Mesenchymal stem cell (in vitro differentiated cells and primary cell): ENCODE results near the gene NME7.

Experiments
- DNase-seq: peaks from one replicate; pipeline ENCODE4 v3.0.0-alpha.2; 2013
- H2AFZ ChIP-seq: one replicate; pipeline ENCODE4 v1.6.1; 2013; ENCODE audit warnings: low read depth, mild to moderate bottlenecking, control low read depth, inconsistent platforms, low read length, moderate library complexity
- H2AK5ac ChIP-seq: 2 replicates; pipeline ENCODE4 v1.6.1; 2013; ENCODE audit warnings: low read length, moderate library complexity, mild to moderate bottlenecking, inconsistent platforms; ENCODE audit not compliant: severe bottlenecking
- H2BK120ac ChIP-seq: one replicate; pipeline ENCODE4 v1.6.1; 2013; ENCODE audit warnings: low read depth, mild to moderate bottlenecking, inconsistent platforms, low read length, moderate library complexity
- H2BK12ac ChIP-seq, 2 experiments: one replicate each; pipeline ENCODE4 v1.6.1; 2013; ENCODE audit warnings: inconsistent platforms in 2 of 2, low read length in 2 of 2, mild to moderate bottlenecking in 2 of 2, moderate library complexity in 2 of 2, control low read depth in 1 of 2
- H2BK15ac ChIP-seq: one replicate; pipeline ENCODE4 v1.6.1; 2013; ENCODE audit warnings: mild to moderate bottlenecking, low read depth, inconsistent platforms; ENCODE audit not compliant: poor library complexity, severe bottlenecking
- H2BK5ac ChIP-seq: 2 replicates; pipeline ENCODE4 v1.6.1; 2013; ENCODE audit warnings: low read depth, mild to moderate bottlenecking, low read length, control low read depth, inconsistent platforms; ENCODE audit not compliant: poor library complexity, severe bottlenecking
- H3K14ac ChIP-seq, 2 experiments: one replicate each; pipeline ENCODE4 v1.6.1; 2013; ENCODE audit warnings: inconsistent platforms in 2 of 2, low read length in 2 of 2, control low read depth in 1 of 2, mild to moderate bottlenecking in 1 of 2, moderate library complexity in 1 of 2
- H3K18ac ChIP-seq, 2 experiments: one replicate each; pipeline ENCODE4 v1.6.1; 2013; ENCODE audit warnings: inconsistent platforms in 2 of 2, low read length in 2 of 2, control low read depth in 1 of 2, low read depth in 1 of 2, mild to moderate bottlenecking in 1 of 2
- H3K23ac ChIP-seq, 2 experiments: one replicate each; pipeline ENCODE4 v1.6.1; 2013; ENCODE audit warnings: inconsistent platforms in 2 of 2, low read length in 2 of 2, mild to moderate bottlenecking in 2 of 2, moderate library complexity in 2 of 2, control low read depth in 1 of 2
- H3K27ac ChIP-seq: 2 replicates; pipeline ENCODE4 v1.5.1; 2013; ENCODE audit warnings: mild to moderate bottlenecking, moderate library complexity, low read length, control low read depth, inconsistent platforms; ENCODE audit not compliant: poor library complexity, severe bottlenecking
- H3K27me3 ChIP-seq, 2 experiments: 2 replicates each; pipeline versions ENCODE4 v1.6.1 to v1.7.0; 2013; ENCODE audit warnings: low read length in 2 of 2, mild to moderate bottlenecking in 2 of 2, moderate library complexity in 2 of 2, control low read depth in 1 of 2, inconsistent platforms in 1 of 2; ENCODE audit not compliant: control insufficient read depth in 1 of 2, insufficient read depth in 1 of 2
- H3K36me3 ChIP-seq, 2 experiments: 2 replicates each; pipeline versions ENCODE4 v1.6.1 to v1.7.0; 2013; ENCODE audit warnings: low read length in 2 of 2, control low read depth in 1 of 2, inconsistent platforms in 1 of 2, low read depth in 1 of 2, mild to moderate bottlenecking in 1 of 2; ENCODE audit not compliant: insufficient read depth in 2 of 2, control insufficient read depth in 1 of 2
- H3K4ac ChIP-seq, 2 experiments: one replicate each; pipeline ENCODE4 v1.6.1; 2013; ENCODE audit warnings: inconsistent platforms in 2 of 2, low read length in 2 of 2, mild to moderate bottlenecking in 2 of 2, moderate library complexity in 2 of 2, control low read depth in 1 of 2, low read depth in 1 of 2
- H3K4me1 ChIP-seq: 2 replicates; pipeline ENCODE4 v1.6.1; 2013; ENCODE audit warnings: low read depth, low read length, control low read depth; ENCODE audit not compliant: control insufficient read depth, insufficient read depth
- H3K4me2 ChIP-seq: 2 replicates; pipeline ENCODE4 v1.6.1; 2013; ENCODE audit warnings: low read length, mild to moderate bottlenecking, inconsistent platforms; ENCODE audit not compliant: poor library complexity, severe bottlenecking
- H3K4me3 ChIP-seq, 2 experiments: 2 replicates each; pipeline versions ENCODE4 v1.5.1 to v1.7.0; 2013; ENCODE audit warnings: low read length in 2 of 2, mild to moderate bottlenecking in 2 of 2, control low read depth in 1 of 2, low read depth in 1 of 2; ENCODE audit not compliant: insufficient read depth in 1 of 2
- H3K79me1 ChIP-seq: replicated peaks from 2 replicates; pipeline ENCODE4 v1.6.1; 2013; ENCODE audit warnings: mild to moderate bottlenecking, control low read depth, low read length, inconsistent platforms; ENCODE audit not compliant: poor library complexity, severe bottlenecking
- H3K9ac ChIP-seq: 2 replicates; pipeline ENCODE4 v1.7.0; 2013; ENCODE audit warnings: mild to moderate bottlenecking, low read length, moderate library complexity
- H3K9me3 ChIP-seq: 2 replicates; pipeline ENCODE4 v1.7.0; 2013; ENCODE audit warnings: mild to moderate bottlenecking, low read length; ENCODE audit not compliant: control insufficient read depth
- H4K8ac ChIP-seq: one replicate; pipeline ENCODE4 v1.6.1; 2013; ENCODE audit warnings: inconsistent platforms, mild to moderate bottlenecking, low read length, moderate library complexity
- H4K91ac ChIP-seq: one replicate; pipeline ENCODE4 v1.6.1; 2013; ENCODE audit warnings: mild to moderate bottlenecking, low read length, inconsistent platforms
- WGBS: methylation state at CpG from one replicate; pipeline ENCODE4 v1.1.7; 2013; ENCODE audit warnings: mixed read lengths; 5-methylcytosine and 5-hydroxymethylcytosine counted together

The NME7 gene

GRCh38 chr1:169120066-169120465 lies 247.5 kb downstream of the NME7 start:
- Histone ChIP-seq H3K9me3 (no peaks in the 10 kb centered on the region), H2AFZ (no peak overlapping the region), H2BK120ac (peak overlapping the region; percentile 54), H3K27me3 (no peaks in the 10 kb centered on the region), H2BK15ac (no peak overlapping the region), H3K79me1 (peaks cover 32% of the 10 kb centered on the region), H3K9ac (no peak overlapping the region), H3K4me1 (peaks cover 12% of the 10 kb centered on the region), H2BK12ac (no peak overlapping the region), H3K14ac (no peak overlapping the region), H4K8ac (no peak overlapping the region), H3K4me2 (no peak overlapping the region), H3K18ac (no peak overlapping the region), H3K23ac (no peak overlapping the region), H4K91ac (no peak overlapping the region), H3K27ac (peak overlapping the region; percentile 25), H2BK5ac (no peak overlapping the region), H3K4ac (no peak overlapping the region), H2AK5ac (peak overlapping the region; percentile 77), H3K36me3 (peaks cover 0 to 17% of the 10 kb centered on the region in 2 experiments), H3K4me3 (no peak overlapping the region)
- DNase-seq: peak; percentile 96
- 11% methylated on average over 5 of the region's 5 CpGs for WGBS

DNA sequence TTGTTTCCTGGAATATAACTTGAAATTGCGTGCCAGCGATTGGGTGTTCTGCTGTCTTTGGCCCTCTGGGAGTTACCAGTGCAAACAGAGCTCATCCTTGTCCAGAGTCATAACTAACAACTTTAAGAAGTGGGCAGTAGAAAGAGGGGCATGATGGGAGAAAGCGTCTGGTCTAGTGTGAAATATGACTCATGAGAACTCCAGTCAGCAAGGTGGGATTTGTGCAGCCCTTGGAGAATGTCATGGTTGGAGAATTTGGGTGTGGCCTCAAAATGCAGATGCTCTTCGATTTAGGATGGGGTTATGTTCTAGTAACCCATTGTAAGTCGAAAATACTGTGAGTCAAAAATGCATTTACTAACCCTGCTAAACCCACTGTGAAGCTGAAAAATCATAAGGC lies 248.2 kb downstream of the NME7 start:
- H2AFZ ChIP-seq: no peak overlapping the region

DNA sequence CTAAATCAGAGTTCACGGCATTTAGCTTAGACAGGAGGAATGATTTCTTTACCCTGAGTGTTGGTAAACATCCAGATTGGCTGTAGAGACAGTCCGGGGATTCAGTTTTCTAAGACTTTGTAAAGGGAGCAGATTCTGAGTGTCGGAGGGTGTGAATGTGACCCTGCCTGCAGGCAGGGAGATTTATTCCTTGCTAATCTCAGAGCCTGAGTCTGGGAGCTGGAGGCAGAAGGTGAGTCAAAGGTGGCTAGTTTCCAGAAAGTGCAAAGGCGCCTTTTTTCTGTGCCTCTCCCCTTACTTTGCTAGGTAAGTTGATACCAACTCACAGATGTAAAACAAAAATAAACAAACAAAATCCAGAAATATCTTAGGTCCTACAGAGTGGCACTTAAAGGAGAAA lies 249.4 kb downstream of the NME7 start:
- Histone ChIP-seq H3K4ac (no peak overlapping the region), H3K9me3 (no peaks in the 10 kb centered on the region), H2AFZ (no peak overlapping the region), H3K36me3 (peaks cover 0 to 20% of the 10 kb centered on the region in 2 experiments), H4K8ac (no peak overlapping the region), H3K23ac (no peak overlapping the region), H3K4me3 (no peak overlapping the region), H3K4me1 (peaks cover 15% of the 10 kb centered on the region), H3K14ac (no peak overlapping the region), H3K18ac (no peak overlapping the region), H3K9ac (no peak overlapping the region), H2BK120ac (peak overlapping the region; percentile 82), H2BK12ac (no peak overlapping the region), H2BK15ac (no peak overlapping the region), H3K27ac (no peak overlapping the region), H3K27me3 (no peaks in the 10 kb centered on the region), H3K79me1 (peaks cover 31% of the 10 kb centered on the region), H2BK5ac (no peak overlapping the region), H4K91ac (no peak overlapping the region), H3K4me2 (no peak overlapping the region), H2AK5ac (peak overlapping the region; percentile 50)
- 75% methylated on average over 4 of the region's 4 CpGs for WGBS
- peak; percentile 34 for DNase-seq

More for the DNA sequence above, 248.2 kb downstream of the NME7 start:
- no peaks in the 10 kb centered on the region for H3K9me3 ChIP-seq
- H3K14ac ChIP-seq: no peak overlapping the region
- H2BK12ac ChIP-seq: peak overlapping the region in 1 of 2 experiments; percentile 64
- no peak overlapping the region for H3K4ac ChIP-seq
- no peaks in the 10 kb centered on the region for H3K27me3 ChIP-seq
- no peak overlapping the region for H3K4me3 ChIP-seq
- no peak overlapping the region for H4K91ac ChIP-seq
- peak; percentile 87 for DNase-seq
- H3K27ac ChIP-seq: peak overlapping the region; percentile 19
- no peak overlapping the region for H3K4me2 ChIP-seq
- no peak overlapping the region for H3K9ac ChIP-seq
- H3K79me1 ChIP-seq: peaks cover 32% of the 10 kb centered on the region
- H3K4me1 ChIP-seq: peaks cover 12% of the 10 kb centered on the region
- H2BK120ac ChIP-seq: no peak overlapping the region
- peaks cover 0 to 20% of the 10 kb centered on the region in 2 experiments for H3K36me3 ChIP-seq
- H2BK15ac ChIP-seq: no peak overlapping the region
- no peak overlapping the region for H4K8ac ChIP-seq
- H2AK5ac ChIP-seq: no peak overlapping the region
- H3K18ac ChIP-seq: no peak overlapping the region
- H3K23ac ChIP-seq: no peak overlapping the region
- H2BK5ac ChIP-seq: no peak overlapping the region
- 15% methylated on average over 4 of the region's 5 CpGs for WGBS

GRCh38 chr1:169117599-169117998 lies 250.0 kb downstream of the NME7 start:
- Histone ChIP-seq H2BK15ac (no peak overlapping the region), H3K36me3 (peaks cover 0 to 20% of the 10 kb centered on the region in 2 experiments), H3K4me1 (peaks cover 15% of the 10 kb centered on the region), H3K79me1 (peaks cover 27% of the 10 kb centered on the region), H3K9me3 (no peaks in the 10 kb centered on the region), H3K4me3 (no peak overlapping the region), H2AK5ac (peak overlapping the region; percentile 39), H4K8ac (no peak overlapping the region), H3K18ac (peak overlapping the region in 1 of 2 experiments; percentile 1), H2BK120ac (no peak overlapping the region), H3K14ac (no peak overlapping the region), H3K27me3 (no peaks in the 10 kb centered on the region), H2BK5ac (no peak overlapping the region), H3K4ac (no peak overlapping the region), H2AFZ (no peak overlapping the region), H3K4me2 (no peak overlapping the region), H3K9ac (no peak overlapping the region), H4K91ac (no peak overlapping the region), H3K27ac (peak overlapping the region; percentile 4), H2BK12ac (peak overlapping the region in 1 of 2 experiments; percentile 47), H3K23ac (peak overlapping the region in 1 of 2 experiments; percentile 65)
- 86% methylated on average over 1 of the region's 1 CpG for WGBS
- peak; percentile 61 for DNase-seq
